ENCODE data around the gene ZBTB33. TPM values are rescaled to one million over a fixed set of nuclear protein-coding genes. Genes with fewer than 3 reads are reported as not detected.

ZBTB33 gene
- total RNA-seq, 2 donors from 2014 or later, result 19.0 to 19.2 TPM

DNA sequence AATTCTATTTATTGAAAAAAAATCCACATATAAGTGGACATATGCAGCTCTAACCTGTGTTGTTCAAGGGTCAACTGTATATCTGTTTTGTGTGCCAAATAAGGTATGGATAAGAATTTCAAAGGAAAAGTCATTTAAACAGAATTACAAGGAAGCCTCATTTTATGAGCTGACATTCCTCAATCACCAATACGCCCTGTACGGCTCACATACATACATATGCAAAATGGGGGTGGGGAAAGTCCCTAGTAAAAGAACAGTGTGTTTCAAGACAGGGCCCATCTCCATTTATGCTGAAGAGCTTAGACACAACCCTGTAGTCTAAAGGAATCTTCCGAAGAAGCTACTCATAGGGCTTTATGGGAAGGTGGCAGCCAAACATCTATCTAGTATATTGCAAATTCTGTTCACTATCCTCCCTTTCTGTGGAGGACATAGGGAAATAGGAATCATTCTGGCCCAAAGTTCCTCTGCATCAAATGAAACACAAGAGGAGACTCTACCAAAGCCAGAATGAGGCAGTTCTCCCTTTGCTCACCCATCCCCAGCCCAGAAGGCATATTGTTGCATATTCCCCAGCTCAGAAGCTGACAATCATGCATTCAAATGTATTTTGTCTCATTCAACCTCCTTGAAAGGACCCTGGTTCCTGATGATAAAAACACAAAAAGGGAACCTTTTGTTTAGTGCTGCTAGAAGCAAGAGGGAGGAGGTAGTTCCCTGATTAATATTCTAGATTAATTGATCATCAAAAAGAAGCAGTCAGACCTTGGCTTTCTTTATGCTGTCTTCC lies 13.7 kb upstream of the ZBTB33 start:
- Mint-ChIP-seq H3K27me3 (ENCODE audit: insufficient read depth) (no peaks in the 10 kb centered on the region), H3K4me1 (peaks cover 9% of the 10 kb centered on the region), H3K9me3 (peaks cover 44% of the 10 kb centered on the region), H3K4me3 (no peak overlapping the region), H3K27ac (no peak overlapping the region), H3K36me3 (ENCODE audit: low read depth) (peaks cover 24% of the 10 kb centered on the region)
- WGBS, 2 experiments (ENCODE audit: insufficient coverage in 1 of 2, insufficient read length in 1 of 2), result 89% methylated on average over 1 of the region's 3 CpGs; no CpG with 5 or more reads in 1 of the 2 experiments
- Histone ChIP-seq H3K9ac (ENCODE audit: extremely low read depth, low read length, poor library complexity, severe bottlenecking) (no peak overlapping the region), H3K4me1 (ENCODE audit: control insufficient read depth, insufficient read depth, low read length) (no peaks in the 10 kb centered on the region), H3K27me3 (ENCODE audit: control insufficient read depth, insufficient read depth, low read length, poor library complexity, severe bottlenecking) (no peaks in the 10 kb centered on the region), H3K4me3 (ENCODE audit: low read length) (no peak overlapping the region), H3K9me3 (ENCODE audit: control insufficient read depth, low read length) (peaks cover 18% of the 10 kb centered on the region), H3K27ac (ENCODE audit: low read depth, low read length) (no peak overlapping the region), H3K36me3 (ENCODE audit: control insufficient read depth, insufficient read depth, low read length) (peaks cover 37% of the 10 kb centered on the region)
- DNase-seq, result no peak
- TF ChIP-seq, protein P1, sequence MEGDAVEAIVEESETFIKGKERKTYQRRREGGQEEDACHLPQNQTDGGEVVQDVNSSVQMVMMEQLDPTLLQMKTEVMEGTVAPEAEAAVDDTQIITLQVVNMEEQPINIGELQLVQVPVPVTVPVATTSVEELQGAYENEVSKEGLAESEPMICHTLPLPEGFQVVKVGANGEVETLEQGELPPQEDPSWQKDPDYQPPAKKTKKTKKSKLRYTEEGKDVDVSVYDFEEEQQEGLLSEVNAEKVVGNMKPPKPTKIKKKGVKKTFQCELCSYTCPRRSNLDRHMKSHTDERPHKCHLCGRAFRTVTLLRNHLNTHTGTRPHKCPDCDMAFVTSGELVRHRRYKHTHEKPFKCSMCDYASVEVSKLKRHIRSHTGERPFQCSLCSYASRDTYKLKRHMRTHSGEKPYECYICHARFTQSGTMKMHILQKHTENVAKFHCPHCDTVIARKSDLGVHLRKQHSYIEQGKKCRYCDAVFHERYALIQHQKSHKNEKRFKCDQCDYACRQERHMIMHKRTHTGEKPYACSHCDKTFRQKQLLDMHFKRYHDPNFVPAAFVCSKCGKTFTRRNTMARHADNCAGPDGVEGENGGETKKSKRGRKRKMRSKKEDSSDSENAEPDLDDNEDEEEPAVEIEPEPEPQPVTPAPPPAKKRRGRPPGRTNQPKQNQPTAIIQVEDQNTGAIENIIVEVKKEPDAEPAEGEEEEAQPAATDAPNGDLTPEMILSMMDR (conservative IDR thresholded peaks at IDR 0.05), result no peak

DNA sequence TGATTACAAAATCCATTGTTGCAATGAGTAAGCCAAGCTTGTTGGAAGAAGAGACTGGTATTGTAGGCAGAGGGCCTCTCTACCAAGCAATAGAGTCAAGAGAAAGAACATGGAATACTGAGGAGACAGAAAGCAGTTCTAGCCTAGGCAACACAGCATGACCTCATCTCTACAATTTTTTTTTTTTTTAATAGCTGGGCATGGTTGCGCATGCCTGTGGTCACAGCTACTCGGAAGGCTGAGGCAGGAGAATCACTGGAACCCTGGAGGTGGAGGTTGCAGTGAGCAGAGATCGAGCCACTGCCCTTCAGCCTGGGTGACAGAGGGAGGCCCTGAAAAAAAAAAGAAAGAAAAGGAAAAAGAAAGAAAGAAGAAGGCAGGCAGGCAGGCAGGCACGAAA lies 11.7 kb upstream of the ZBTB33 start:
- H3K36me3 ChIP-seq (ENCODE audit: control insufficient read depth, insufficient read depth, low read length), result peaks cover 26% of the 10 kb centered on the region
- TF ChIP-seq, protein P1 (conservative IDR thresholded peaks at IDR 0.05), result no peak
- peaks cover 19% of the 10 kb centered on the region for H3K4me1 Mint-ChIP-seq
- H3K27ac ChIP-seq (ENCODE audit: low read depth, low read length), result no peak overlapping the region
- 91 to 100% methylated on average over 2 to 4 of the region's 4 CpGs for WGBS, 2 experiments (ENCODE audit: insufficient coverage in 1 of 2, insufficient read length in 1 of 2)
- no peaks in the 10 kb centered on the region for H3K4me1 ChIP-seq (ENCODE audit: control insufficient read depth, insufficient read depth, low read length)
- peaks cover 38% of the 10 kb centered on the region for H3K9me3 Mint-ChIP-seq
- H3K4me3 Mint-ChIP-seq, result no peak overlapping the region
- peaks cover under 1% of the 10 kb centered on the region for H3K9me3 ChIP-seq (ENCODE audit: control insufficient read depth, low read length)
- no peak overlapping the region for H3K4me3 ChIP-seq (ENCODE audit: low read length)
- peaks cover 16% of the 10 kb centered on the region for H3K36me3 Mint-ChIP-seq (ENCODE audit: low read depth)
- H3K27me3 ChIP-seq (ENCODE audit: control insufficient read depth, insufficient read depth, low read length, poor library complexity, severe bottlenecking), result no peaks in the 10 kb centered on the region
- no peaks in the 10 kb centered on the region for H3K27me3 Mint-ChIP-seq (ENCODE audit: insufficient read depth)
- H3K9ac ChIP-seq (ENCODE audit: extremely low read depth, low read length, poor library complexity, severe bottlenecking), result no peak overlapping the region
- no peak overlapping the region for H3K27ac Mint-ChIP-seq
- no peak for DNase-seq

DNA sequence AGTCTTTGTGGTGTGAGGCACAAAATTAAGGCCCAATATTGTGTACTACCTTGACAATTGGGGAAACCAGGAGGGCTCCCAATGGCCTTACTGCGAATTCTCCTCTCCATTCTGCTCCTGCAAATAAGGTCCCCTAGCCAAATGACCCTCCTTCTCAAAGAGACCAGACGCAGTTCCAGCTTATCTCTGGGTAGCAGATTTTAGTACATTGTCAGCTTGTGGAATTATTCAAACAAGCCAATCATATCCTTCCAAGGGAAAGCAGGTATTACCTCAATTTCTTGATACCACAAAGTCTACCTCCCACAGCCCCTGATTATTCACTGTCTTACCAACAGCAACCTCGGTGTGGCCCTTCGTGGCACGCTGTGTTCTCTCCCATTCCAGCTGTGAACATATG lies 7.8 kb upstream of the ZBTB33 start:
- 93% methylated on average over 5 of the region's 5 CpGs; no CpG with 5 or more reads in 1 of the 2 experiments for WGBS, 2 experiments (ENCODE audit: insufficient coverage in 1 of 2, insufficient read length in 1 of 2)
- H3K9ac ChIP-seq (ENCODE audit: extremely low read depth, low read length, poor library complexity, severe bottlenecking), result no peak overlapping the region
- no peak overlapping the region for H3K27ac ChIP-seq (ENCODE audit: low read depth, low read length)
- H3K27me3 ChIP-seq (ENCODE audit: control insufficient read depth, insufficient read depth, low read length, poor library complexity, severe bottlenecking), result peaks cover 17% of the 10 kb centered on the region
- no peak for DNase-seq
- peak overlapping the region; percentile 89 for H3K4me3 ChIP-seq (ENCODE audit: low read length)
- H3K9me3 ChIP-seq (ENCODE audit: control insufficient read depth, low read length), result no peaks in the 10 kb centered on the region
- Mint-ChIP-seq H3K4me1 (peaks cover 13% of the 10 kb centered on the region), H3K27me3 (ENCODE audit: insufficient read depth) (peaks cover 15% of the 10 kb centered on the region), H3K27ac (no peak overlapping the region), H3K9me3 (peaks cover 39% of the 10 kb centered on the region), H3K4me3 (peak overlapping the region; percentile 85), H3K36me3 (ENCODE audit: low read depth) (peaks cover 9% of the 10 kb centered on the region)
- peaks cover 8% of the 10 kb centered on the region for H3K36me3 ChIP-seq (ENCODE audit: control insufficient read depth, insufficient read depth, low read length)
- H3K4me1 ChIP-seq (ENCODE audit: control insufficient read depth, insufficient read depth, low read length), result no peaks in the 10 kb centered on the region
- TF ChIP-seq, protein P1 (conservative IDR thresholded peaks at IDR 0.05), result no peak
